Measurements from ENCODE around the gene TBC1D5.

TBC1D5 gene

DNA sequence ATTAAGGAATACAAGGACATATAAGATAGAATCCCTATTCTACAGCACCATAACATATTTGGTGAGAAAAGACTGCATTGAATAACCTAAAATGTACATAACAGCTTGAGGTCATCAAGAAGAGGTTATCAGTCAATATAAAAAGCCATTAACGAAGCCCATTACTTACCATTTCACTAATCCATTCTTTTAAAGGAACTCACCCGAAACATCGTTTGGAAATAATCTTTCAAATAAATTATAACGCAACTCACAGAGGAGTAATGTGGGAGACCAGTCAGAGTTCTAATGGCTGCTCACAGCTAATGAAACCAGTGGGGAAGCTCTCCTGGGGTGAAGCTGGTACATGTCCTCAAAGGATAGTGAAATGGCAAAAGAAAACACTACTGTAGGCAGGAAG lies 188.4 kb downstream of the TBC1D5 start:
- no peak for TF ChIP-seq GATA3 (IDR thresholded peaks at IDR 0.05; ENCODE audit: low read depth, low read length)
- TF ChIP-seq GATA2 (IDR thresholded peaks at IDR 0.05; ENCODE audit: low read depth, low read length), result no peak

DNA sequence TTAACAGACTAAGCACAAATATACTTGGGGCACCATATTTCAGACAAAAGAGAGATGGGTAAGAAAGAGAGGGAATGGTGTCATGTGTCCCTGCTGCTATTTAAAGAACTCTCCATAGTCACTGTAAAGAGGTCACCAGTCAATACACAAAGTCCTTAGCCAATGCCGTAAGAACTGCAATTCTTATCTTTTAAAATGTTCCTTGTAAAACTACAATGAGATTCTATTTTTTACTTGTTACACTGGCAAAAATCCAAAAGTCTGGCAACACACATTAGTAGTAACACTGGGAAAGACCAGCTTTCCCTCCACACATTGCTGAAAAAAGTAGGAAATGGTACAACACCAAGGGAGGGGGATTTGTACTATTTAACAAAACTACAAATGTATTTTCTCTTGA lies 189.4 kb downstream of the TBC1D5 start:
- TF ChIP-seq GATA2 (IDR thresholded peaks at IDR 0.05; ENCODE audit: low read depth, low read length) (no peak), GATA3 (IDR thresholded peaks at IDR 0.05; ENCODE audit: low read depth, low read length) (no peak)

DNA sequence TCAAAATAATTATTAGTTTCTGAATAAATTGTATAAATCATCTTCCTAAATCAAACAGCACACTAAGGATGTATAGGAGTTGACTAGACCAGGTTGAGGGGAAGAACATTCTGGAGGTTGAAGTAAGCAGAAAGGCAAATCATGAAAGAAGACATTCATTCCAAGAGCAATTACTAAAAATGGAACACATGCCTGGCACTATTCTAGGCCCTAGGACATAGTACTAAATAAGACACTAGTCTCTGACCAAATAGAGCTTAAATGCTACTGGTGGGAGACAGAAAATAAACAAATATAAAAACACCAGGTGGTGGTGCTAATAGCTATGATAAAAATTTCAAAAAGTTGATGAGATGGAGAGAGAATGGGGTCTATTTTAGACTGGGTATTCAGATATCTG lies 190.1 kb downstream of the TBC1D5 start:
- TF ChIP-seq GATA3 (IDR thresholded peaks at IDR 0.05; ENCODE audit: low read depth, low read length), result no peak
- no peak for TF ChIP-seq GATA2 (IDR thresholded peaks at IDR 0.05; ENCODE audit: low read depth, low read length)

DNA sequence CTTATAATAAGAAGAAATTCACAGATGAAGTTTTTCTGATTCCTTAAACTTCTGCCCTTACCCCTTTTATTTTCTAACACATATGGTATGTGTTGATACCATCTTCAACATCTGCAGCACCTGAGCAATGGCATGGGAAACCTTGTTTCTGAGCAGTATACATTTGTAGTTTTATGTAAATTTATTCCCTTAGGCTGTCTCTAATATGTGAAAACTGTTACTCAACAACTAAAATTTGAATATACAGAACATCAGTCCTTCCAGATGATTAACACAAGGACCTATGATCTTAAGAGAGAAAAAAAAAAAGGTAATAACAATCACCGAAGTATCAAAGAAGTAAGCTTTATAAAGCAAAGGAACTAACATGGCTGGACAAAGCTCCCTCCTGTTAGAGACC lies 190.5 kb downstream of the TBC1D5 start:
- no peak for TF ChIP-seq GATA2 (IDR thresholded peaks at IDR 0.05; ENCODE audit: low read depth, low read length)
- TF ChIP-seq GATA3 (IDR thresholded peaks at IDR 0.05; ENCODE audit: low read depth, low read length), result no peak

DNA sequence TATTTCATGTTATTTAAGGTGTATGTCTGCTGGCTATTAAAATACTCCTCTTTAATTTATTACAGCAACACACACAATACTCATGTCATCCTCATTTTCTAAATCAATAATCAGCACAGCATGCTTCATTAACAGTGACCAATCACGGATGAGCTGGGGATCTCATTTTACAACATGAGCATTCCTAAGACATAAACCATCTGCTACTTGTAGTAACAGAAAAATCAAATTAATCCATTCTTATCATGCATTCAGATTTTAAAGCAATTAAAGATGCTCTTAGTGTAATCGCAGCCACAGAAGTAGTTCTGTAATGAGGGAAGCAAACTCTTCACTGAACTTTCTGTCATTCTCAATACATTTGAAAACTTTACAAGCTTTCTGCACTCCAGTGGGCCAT lies 191.1 kb downstream of the TBC1D5 start:
- TF ChIP-seq GATA2 (IDR thresholded peaks at IDR 0.05; ENCODE audit: low read depth, low read length), result no peak
- no peak for TF ChIP-seq GATA3 (IDR thresholded peaks at IDR 0.05; ENCODE audit: low read depth, low read length)

DNA sequence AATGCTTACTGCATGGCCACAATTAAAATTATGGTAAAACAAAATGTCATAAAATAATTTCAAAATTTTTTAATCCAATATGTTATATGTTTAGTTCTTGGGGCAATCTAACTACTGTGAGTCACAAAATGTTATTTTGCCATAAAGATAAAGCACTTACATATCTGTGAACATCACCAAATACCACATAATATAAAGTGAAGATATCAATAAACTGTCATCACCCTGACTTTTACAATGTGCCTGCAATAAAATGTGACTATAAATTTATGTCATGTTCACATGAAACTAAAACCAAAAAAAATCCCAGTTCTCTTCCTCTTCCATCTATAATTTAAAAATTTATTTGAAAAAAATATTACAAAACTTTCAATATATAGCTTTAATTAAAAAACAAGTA lies 191.8 kb downstream of the TBC1D5 start:
- no peak for TF ChIP-seq GATA3 (IDR thresholded peaks at IDR 0.05; ENCODE audit: low read depth, low read length)
- TF ChIP-seq GATA2 (IDR thresholded peaks at IDR 0.05; ENCODE audit: low read depth, low read length), result no peak

DNA sequence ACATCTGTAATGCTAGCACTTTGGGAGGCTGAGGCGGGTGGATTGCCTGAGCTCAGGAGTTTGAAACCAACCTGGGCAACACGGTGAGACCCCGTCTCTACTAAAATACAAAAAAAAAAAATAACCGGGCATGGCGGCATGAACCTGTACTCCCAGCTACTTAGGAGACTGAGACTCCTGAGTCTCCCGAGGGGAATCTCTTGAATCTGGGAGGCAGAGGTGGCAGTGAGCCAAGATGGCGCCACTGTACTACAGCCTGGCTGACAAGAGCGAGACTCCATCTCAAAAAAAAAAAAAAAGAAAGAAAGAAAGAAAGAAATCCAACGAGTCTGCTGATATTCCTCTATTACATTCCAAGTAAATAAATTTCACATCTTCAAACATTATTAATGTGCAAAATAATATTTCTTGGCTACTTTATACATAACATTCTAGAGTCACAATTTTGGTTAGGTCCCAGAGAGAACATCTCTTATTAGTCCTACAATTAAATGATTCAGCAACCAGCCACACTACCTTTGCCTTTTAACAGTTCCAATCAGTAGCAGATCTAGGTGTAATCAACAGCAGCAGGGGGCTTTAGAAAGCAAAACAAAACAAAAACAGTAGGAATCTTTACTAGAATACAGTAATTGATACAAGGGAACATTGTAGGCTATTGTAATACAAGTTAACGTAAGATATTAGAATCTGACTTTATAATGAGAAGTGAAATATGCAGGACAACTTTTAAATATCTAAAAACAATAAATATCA lies 195.8 kb downstream of the TBC1D5 start:
- no peak for TF ChIP-seq GATA3 (IDR thresholded peaks at IDR 0.05; ENCODE audit: low read depth, low read length)
- TF ChIP-seq GATA2 (IDR thresholded peaks at IDR 0.05; ENCODE audit: low read depth, low read length), result no peak

DNA sequence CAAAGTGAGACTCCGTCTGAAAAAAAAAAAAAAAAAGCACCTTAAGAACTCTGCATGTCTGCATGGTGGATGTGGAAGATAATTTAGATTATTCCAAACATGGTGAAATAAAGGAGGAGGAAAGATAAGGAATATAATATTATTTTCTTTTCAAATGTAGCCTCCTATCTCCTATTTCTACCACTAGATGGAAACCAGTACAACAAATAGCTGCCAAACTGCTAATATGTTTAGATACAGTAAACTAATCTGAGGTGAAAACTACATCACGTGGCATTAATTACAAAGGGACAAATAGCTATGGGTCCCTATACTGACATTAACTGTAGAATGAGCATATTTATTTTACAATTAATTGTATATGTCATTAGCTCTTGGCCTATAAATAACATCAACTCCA lies 197.8 kb downstream of the TBC1D5 start:
- no peak for TF ChIP-seq GATA3 (IDR thresholded peaks at IDR 0.05; ENCODE audit: low read depth, low read length)
- TF ChIP-seq GATA2 (IDR thresholded peaks at IDR 0.05; ENCODE audit: low read depth, low read length), result no peak

DNA sequence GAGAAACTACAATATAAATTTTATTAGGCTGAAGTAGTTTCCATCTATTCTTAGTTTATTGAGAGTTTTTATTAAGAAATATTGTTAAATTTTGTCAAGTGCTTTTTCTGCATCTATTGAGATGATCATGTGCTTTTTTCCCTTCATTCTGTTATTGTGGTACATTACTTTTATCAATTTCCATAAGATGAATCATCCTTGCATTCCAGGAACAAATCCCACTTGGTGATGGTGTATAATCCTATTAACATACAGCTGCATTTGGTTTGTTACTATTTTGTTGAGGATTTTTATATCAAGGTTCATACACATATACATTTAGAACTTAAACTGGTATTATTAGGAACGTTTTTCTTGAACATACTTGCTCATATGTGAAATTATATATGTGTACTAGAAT lies 199.8 kb downstream of the TBC1D5 start:
- TF ChIP-seq GATA3 (IDR thresholded peaks at IDR 0.05; ENCODE audit: low read depth, low read length) (no peak), GATA2 (IDR thresholded peaks at IDR 0.05; ENCODE audit: low read depth, low read length) (no peak)

DNA sequence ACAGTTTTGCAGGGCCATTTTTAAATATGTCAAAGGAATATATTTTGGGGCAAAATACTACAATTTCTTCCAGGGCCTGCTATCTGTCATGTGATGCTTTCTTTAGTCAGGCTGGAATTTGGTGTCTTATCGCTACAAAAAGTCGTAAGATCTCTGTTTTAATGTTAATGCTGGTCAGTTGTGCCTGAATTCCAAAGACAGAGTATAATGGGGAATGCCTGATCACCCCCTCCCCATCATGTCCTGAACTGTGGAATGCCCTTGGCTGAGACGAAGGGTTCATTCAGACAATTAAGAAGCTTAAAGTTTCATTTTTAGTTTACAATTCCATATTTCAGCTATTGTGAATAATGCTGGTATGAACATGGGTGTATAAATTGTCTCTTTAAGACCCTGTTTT lies 203.0 kb downstream of the TBC1D5 start:
- TF ChIP-seq GATA2 (IDR thresholded peaks at IDR 0.05; ENCODE audit: low read depth, low read length) (no peak), GATA3 (IDR thresholded peaks at IDR 0.05; ENCODE audit: low read depth, low read length) (no peak)

DNA sequence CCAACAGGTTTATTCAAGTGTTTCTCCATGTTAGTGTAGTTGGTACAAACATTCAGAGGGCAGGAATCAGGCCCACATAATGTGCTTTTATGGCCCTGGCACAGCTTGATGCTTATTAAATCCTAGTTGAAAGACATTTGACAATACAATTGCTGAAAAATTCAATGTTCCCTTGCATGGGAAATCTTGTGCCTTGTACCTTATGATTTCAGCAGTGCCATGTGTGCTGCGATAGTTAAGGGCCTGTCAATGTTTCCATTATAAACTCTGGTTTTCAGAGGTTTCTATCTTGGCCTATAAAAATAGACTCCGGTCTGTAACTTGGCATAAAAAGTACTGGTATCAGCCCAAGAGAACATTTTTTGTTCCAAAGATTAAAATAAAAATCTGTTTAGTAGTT lies 207.2 kb downstream of the TBC1D5 start:
- no peak for TF ChIP-seq GATA3 (IDR thresholded peaks at IDR 0.05; ENCODE audit: low read depth, low read length)
- no peak for TF ChIP-seq GATA2 (IDR thresholded peaks at IDR 0.05; ENCODE audit: low read depth, low read length)

DNA sequence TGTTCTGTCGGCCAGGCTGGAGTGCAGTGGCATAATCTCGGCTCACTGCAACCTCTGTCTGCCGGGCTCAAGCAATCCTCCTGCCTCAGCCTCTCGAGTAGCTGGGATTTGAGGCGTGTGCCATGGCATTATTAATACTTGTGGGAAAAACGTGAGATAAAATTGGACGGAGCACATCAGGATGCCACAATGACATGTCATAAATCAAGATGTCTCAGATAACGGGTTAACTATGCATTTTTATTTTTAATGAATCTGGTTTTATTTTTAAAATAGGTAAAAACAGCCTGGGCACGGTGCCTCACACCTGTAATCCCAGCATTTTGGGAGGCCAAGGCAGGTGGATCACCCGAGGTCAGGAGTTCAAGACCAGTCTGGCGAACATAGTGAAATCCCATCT lies 212.8 kb downstream of the TBC1D5 start:
- TF ChIP-seq GATA3 (IDR thresholded peaks at IDR 0.05; ENCODE audit: low read depth, low read length) (no peak), GATA2 (IDR thresholded peaks at IDR 0.05; ENCODE audit: low read depth, low read length) (no peak)

DNA sequence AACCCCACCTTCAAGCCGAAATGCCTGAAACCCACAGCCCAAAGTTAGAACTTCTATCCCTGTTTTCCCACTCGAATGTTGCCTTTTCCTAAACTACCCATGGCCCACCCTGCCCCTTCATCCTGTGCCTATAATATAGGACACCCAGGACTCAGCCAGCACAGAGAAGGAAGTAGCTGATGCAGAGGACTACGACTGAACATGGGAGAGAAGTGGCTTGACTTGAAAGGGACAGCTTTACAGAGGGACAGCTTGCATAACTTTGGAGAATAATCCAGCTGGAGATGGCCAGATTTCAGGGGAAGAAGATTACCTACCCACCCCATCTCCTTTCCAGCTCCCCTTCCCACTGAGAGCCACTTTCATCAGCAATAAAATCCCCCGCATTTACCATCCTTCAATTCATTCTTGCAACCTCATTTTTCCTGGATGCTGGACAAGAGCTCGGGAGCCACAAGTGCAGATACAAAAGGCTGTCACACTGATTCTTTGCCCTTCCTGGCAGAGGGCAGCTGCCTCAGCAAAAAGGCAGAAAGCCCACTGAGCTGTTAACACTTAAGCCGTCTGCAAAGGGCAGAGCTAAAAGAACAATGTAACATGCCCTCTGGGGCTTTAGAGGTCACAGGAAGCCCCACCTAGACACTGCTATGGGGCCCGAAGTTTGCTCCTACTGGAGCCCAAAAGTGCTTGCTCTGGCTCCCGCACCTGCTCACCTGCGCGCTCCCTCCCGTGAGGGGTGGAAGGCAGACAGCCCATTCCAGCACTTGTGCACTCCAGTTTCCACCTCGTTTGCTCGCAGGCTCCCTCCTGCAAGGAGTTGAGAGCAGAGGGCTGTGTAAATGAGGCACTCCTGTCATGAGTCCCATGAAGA lies 224.0 kb downstream of the TBC1D5 start:
- no peak for TF ChIP-seq GATA2 (IDR thresholded peaks at IDR 0.05; ENCODE audit: low read depth, low read length)
- no peak for TF ChIP-seq GATA3 (IDR thresholded peaks at IDR 0.05; ENCODE audit: low read depth, low read length)

DNA sequence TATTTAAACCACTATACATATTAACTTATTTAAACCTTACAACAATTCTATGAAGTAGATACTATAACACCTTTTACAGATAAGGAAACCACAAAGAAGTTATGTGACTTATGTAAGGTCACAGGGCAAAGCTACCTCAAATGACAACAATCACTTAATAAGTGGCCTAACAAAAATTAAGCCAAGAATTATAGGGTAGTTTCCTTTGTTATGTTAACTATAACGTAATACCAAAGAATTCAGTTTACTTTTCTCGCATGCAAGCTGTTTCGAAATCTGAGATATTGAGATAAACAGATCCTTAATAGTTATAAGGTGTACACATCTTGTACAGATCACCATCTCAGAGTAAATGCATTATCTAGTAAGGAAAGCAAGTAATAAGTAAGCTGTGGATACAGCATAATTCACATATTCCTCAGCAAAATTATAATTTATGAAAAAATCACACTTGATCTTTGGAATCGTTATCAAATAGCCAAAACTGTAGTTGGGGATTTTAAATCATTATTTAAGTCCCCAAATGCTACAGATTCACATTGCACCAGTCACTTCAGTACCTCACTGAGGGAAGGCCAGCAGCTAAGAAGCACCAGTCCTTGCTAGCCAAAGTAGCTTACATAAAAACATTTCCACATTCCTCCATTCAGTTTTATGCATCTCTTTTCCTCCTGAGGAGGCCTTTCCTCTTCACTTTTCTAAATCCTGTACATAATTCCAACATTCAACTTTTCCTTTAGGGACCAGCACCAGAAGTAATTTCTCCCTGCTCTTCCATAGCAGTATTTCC lies 226.8 kb downstream of the TBC1D5 start:
- TF ChIP-seq GATA2 (IDR thresholded peaks at IDR 0.05; ENCODE audit: low read depth, low read length), result no peak
- TF ChIP-seq GATA3 (IDR thresholded peaks at IDR 0.05; ENCODE audit: low read depth, low read length), result no peak
